IMR-90 (cell line): Measurements from ENCODE around the gene ZNF385D. TPM values are rescaled to one million over a fixed set of nuclear protein-coding genes. Genes with fewer than 3 reads are reported as not detected.

Experiments
- ATAC-seq: fragments of 200-7000 bp; cut with Tn5 transposase; 2 replicates; pipeline ENCODE4 v1.9.1; 2020; ENCODE audit warnings: low read depth, mild to moderate bottlenecking, moderate library complexity
- BruUV-seq: library from RNA; stranded (reverse); fragments of 400-500 nt; replicated peaks from 2 replicates; lab custom pipeline; 2021; lab: Mats Ljungman, UMichigan
- CTCF ChIA-PET: fragments of 300-600 bp; formaldehyde crosslinking; extraction: SDS; loops from one replicate; lab custom pipeline; 2021; ENCODE audit warnings: antibody characterized with exemption; lab: Yijun Ruan, JAX
- POLR2A ChIA-PET: fragments of 300-600 bp; sonication (Branson Sonifier 250); formaldehyde crosslinking; loops from one replicate; lab custom pipeline; 2022; ENCODE audit warnings: antibody characterized with exemption; ENCODE audit not compliant: unreplicated experiment; lab: Charles Lee
- DNase-seq: peaks from one replicate; pipeline ENCODE4 v3.0.0; 2013
- H2AFZ ChIP-seq: replicated peaks from 2 replicates; pipeline ENCODE3; 2013; ENCODE audit warnings: low read length, mild to moderate bottlenecking; ENCODE audit not compliant: poor library complexity
- H2AK5ac ChIP-seq: 2 replicates; pipeline ENCODE4 v1.6.1; 2013; ENCODE audit warnings: low read depth, low read length, inconsistent platforms
- H2AK9ac ChIP-seq: replicated peaks from 2 replicates; pipeline ENCODE3; 2013; ENCODE audit warnings: mild to moderate bottlenecking, low read depth, low read length, moderate library complexity; ENCODE audit not compliant: poor library complexity
- H2BK120ac ChIP-seq: 2 replicates; pipeline ENCODE4 v1.6.1; 2013; ENCODE audit warnings: low read depth, low read length, inconsistent platforms
- H2BK15ac ChIP-seq: 3 replicates; pipeline ENCODE4 v1.6.1; 2013; ENCODE audit warnings: low read depth, low read length, inconsistent platforms
- H2BK20ac ChIP-seq: 2 replicates; pipeline ENCODE4 v1.6.1; 2013; ENCODE audit warnings: low read depth, mild to moderate bottlenecking, inconsistent platforms, low read length, moderate library complexity
- H2BK5ac ChIP-seq: 2 replicates; pipeline ENCODE4 v1.6.1; 2013; ENCODE audit warnings: mild to moderate bottlenecking, low read depth, low read length, inconsistent platforms; ENCODE audit not compliant: poor library complexity, severe bottlenecking
- H3K14ac ChIP-seq: replicated peaks from 2 replicates; pipeline ENCODE4 v1.6.1; 2013; ENCODE audit warnings: low read depth, low read length, inconsistent platforms
- H3K18ac ChIP-seq: 2 replicates; pipeline ENCODE4 v1.6.1; 2013; ENCODE audit warnings: low read depth, low read length, control low read depth
- H3K23ac ChIP-seq: 2 replicates; pipeline ENCODE4 v1.6.1; 2013; ENCODE audit warnings: low read depth, low read length, inconsistent platforms
- H3K27ac ChIP-seq: 2 replicates; pipeline ENCODE4 v1.5.1; 2013; ENCODE audit warnings: mild to moderate bottlenecking, control low read depth, low read length; ENCODE audit not compliant: insufficient read depth
- H3K27me3 ChIP-seq: 2 replicates; pipeline ENCODE4 v1.6.1; 2013; ENCODE audit warnings: low read length; ENCODE audit not compliant: control insufficient read depth, insufficient read depth
- H3K36me3 ChIP-seq: 2 replicates; pipeline ENCODE4 v1.6.1; 2013; ENCODE audit warnings: low read length, mixed read lengths; ENCODE audit not compliant: control insufficient read depth, insufficient read depth
- H3K4ac ChIP-seq: 2 replicates; pipeline ENCODE4 v1.6.1; 2013; ENCODE audit warnings: low read depth, low read length, inconsistent platforms
- H3K4me1 ChIP-seq: 2 replicates; pipeline ENCODE4 v1.6.1; 2013; ENCODE audit warnings: low read length, mixed read lengths; ENCODE audit not compliant: control insufficient read depth, insufficient read depth
- H3K4me2 ChIP-seq: 2 replicates; pipeline ENCODE4 v1.6.1; 2013; ENCODE audit warnings: low read depth, mild to moderate bottlenecking, control low read depth, low read length, moderate library complexity
- H3K4me3 ChIP-seq: 2 replicates; pipeline ENCODE4 v1.5.1; 2013; ENCODE audit warnings: low read depth, mild to moderate bottlenecking, control low read depth, low read length, moderate library complexity; ENCODE audit not compliant: insufficient read depth
- H3K56ac ChIP-seq: 2 replicates; pipeline ENCODE4 v1.6.1; 2013; ENCODE audit warnings: low read length, inconsistent platforms; ENCODE audit not compliant: insufficient read depth; ENCODE audit errors: extremely low read depth
- H3K79me1 ChIP-seq, 2 experiments: 2 replicates each; pipeline ENCODE4 v1.6.1; 2013; ENCODE audit warnings: low read length in 2 of 2, inconsistent platforms in 1 of 2, low read depth in 1 of 2
- H3K9ac ChIP-seq: 2 replicates; pipeline ENCODE4 v1.6.1; 2013; ENCODE audit warnings: low read depth, low read length, control low read depth
- H3K9me1 ChIP-seq: 2 replicates; pipeline ENCODE4 v1.6.1; 2013; ENCODE audit warnings: low read length, inconsistent platforms; ENCODE audit not compliant: insufficient read depth
- H3K9me3 ChIP-seq: 2 replicates; pipeline ENCODE4 v1.6.1; 2013; ENCODE audit warnings: low read length; ENCODE audit not compliant: control insufficient read depth, insufficient read depth
- H4K20me1 ChIP-seq: 2 replicates; pipeline ENCODE4 v1.6.1; 2013; ENCODE audit warnings: low read length, inconsistent platforms; ENCODE audit not compliant: insufficient read depth
- H4K5ac ChIP-seq: 2 replicates; pipeline ENCODE4 v1.6.1; 2013; ENCODE audit warnings: mild to moderate bottlenecking, low read depth, low read length, control low read depth
- H4K8ac ChIP-seq, 2 experiments: 2 replicates each; pipeline ENCODE4 v1.6.1; 2013; ENCODE audit warnings: low read depth in 2 of 2, low read length in 2 of 2, control low read depth in 1 of 2, inconsistent platforms in 1 of 2
- H4K91ac ChIP-seq: 2 replicates; pipeline ENCODE4 v1.6.1; 2013; ENCODE audit warnings: low read depth, low read length, inconsistent platforms; ENCODE audit not compliant: insufficient read depth
- BHLHE40 ChIP-seq: fragments of 150-350 bp; IDR thresholded peaks from 2 replicates; pipeline ENCODE4 v1.6.1; 2016; ENCODE audit warnings: mild to moderate bottlenecking, low read depth, low read length
- CTCF ChIP-seq: conservative IDR thresholded peaks from 2 replicates; pipeline ENCODE4 v1.5.1; 2012; ENCODE audit warnings: mild to moderate bottlenecking, low read depth, low read length, improper control_type of control experiment
- FOS ChIP-seq: fragments of 150-350 bp; IDR thresholded peaks from 2 replicates; pipeline ENCODE4 v1.6.1; 2016; ENCODE audit warnings: low read depth, low read length
- MAFK ChIP-seq: IDR thresholded peaks from 2 replicates; pipeline ENCODE4 v1.6.1; 2012; ENCODE audit warnings: low read depth, low read length, improper control_type of control experiment
- MAZ ChIP-seq: IDR thresholded peaks from 2 replicates; pipeline ENCODE4 v1.6.1; 2012; ENCODE audit warnings: low read depth, mild to moderate bottlenecking, low read length, improper control_type of control experiment, moderate library complexity, borderline replicate concordance
- NFE2L2 ChIP-seq: fragments of 150-350 bp; IDR thresholded peaks from 2 replicates; pipeline ENCODE4 v1.6.1; 2016; ENCODE audit warnings: low read depth, mild to moderate bottlenecking, low read length
- RCOR1 ChIP-seq: IDR thresholded peaks from 2 replicates; pipeline ENCODE4 v1.6.1; 2012; ENCODE audit warnings: mild to moderate bottlenecking, low read length, improper control_type of control experiment; ENCODE audit not compliant: insufficient replicate concordance
- RFX5 ChIP-seq: IDR thresholded peaks from 2 replicates; pipeline ENCODE4 v1.8.0; 2012; ENCODE audit warnings: low read depth, mild to moderate bottlenecking, low read length, moderate library complexity
- SMC3 ChIP-seq: fragments of 150-350 bp; IDR thresholded peaks from 2 replicates; pipeline ENCODE4 v1.6.1; 2016; ENCODE audit warnings: low read depth, mild to moderate bottlenecking, antibody characterized with exemption, low read length, moderate library complexity
- WGBS, 2 experiments: methylation state at CpG; one replicate each; pipeline versions ENCODE4 v1.1.5 to v1.1.7; 2013; ENCODE audit warnings: missing lambda C conversion rate in 2 of 2; ENCODE audit not compliant: insufficient read length in 1 of 2; ENCODE audit errors: extremely low coverage in 2 of 2; 5-methylcytosine and 5-hydroxymethylcytosine counted together
- dilution Hi-C: fragments of 300-500 bp; cut with HindIII; formaldehyde crosslinking; loops from one replicate; pipeline ENCODE4 v1.14.3; 2018; ENCODE audit warnings: low sequenced_read_pairs; ENCODE audit not compliant: unreplicated experiment
- in situ Hi-C: fragments of 300-500 bp; cut with MboI; formaldehyde crosslinking; loops from 3 replicates; pipeline ENCODE4 v1.14.3; 2019; ENCODE audit warnings: low sequenced_read_pairs, inconsistent platforms, mixed read lengths
- intact Hi-C: fragments of 100-400 bp; cut with micrococcal nuclease; formaldehyde crosslinking; loops from 2 replicates; pipeline ENCODE4 v1.10.0; 2022
- polyA plus RNA-seq, 3 experiments: library from polyadenylated mRNA; depleted of rRNA; stranded (reverse); fragments of >200 nt; gene quantifications; 2 replicates each; pipeline ENCODE4 v1.2.3, GENCODE V29; 2012; ENCODE audit warnings: low replicate concordance in 1 of 3
- total RNA-seq: library from RNA; depleted of rRNA; stranded (reverse); fragments of >200 nt; gene quantifications from 2 replicates; pipeline ENCODE4 v1.2.3, GENCODE V29; 2012
- TF ChIP-seq, protein P1 (sequence below): fragments of 150-350 bp; IDR thresholded peaks from 2 replicates; pipeline ENCODE4 v1.6.1; 2017; ENCODE audit warnings: mild to moderate bottlenecking, antibody characterized with exemption, low read length, low read depth

Gene ZNF385D
- total and polyA plus RNA-seq, 2 of the 4 experiments (the other 2 are of a cell fraction), result 0.18 to 2.4 TPM

DNA sequence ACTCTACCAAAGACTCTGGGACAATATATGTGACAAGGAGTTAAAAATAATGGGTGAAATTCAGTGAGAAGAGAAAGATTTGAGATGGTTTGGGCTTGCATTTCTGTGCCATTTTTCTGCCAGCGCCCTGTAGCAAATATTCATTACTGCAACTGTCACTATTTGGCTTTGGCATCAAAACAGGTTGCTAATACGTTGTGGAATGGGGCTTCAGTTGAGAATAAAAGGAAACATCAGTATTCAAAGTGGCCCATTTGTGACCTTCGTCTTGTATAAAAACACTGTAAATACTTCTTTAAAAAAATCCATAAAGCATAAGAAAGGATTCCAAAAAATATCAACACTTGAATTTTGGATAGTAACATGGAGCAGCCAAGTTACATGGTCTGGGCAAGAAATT lies 309.2 kb downstream of the ZNF385D start:
- Histone ChIP-seq H4K8ac (no peak overlapping the region), H3K36me3 (no peaks in the 10 kb centered on the region), H2BK5ac (no peak overlapping the region), H3K56ac (no peak overlapping the region), H3K4ac (no peak overlapping the region), H2BK20ac (no peak overlapping the region), H4K91ac (no peak overlapping the region), H4K20me1 (no peaks in the 10 kb centered on the region), H3K27ac (no peak overlapping the region), H2BK120ac (no peak overlapping the region), H3K18ac (no peak overlapping the region), H3K27me3 (no peaks in the 10 kb centered on the region), H3K14ac (no peak overlapping the region), H4K5ac (no peak overlapping the region), H3K9ac (no peak overlapping the region), H3K9me3 (no peaks in the 10 kb centered on the region; the same call in 1 of the 2 replicates), H3K23ac (no peak overlapping the region), H2AK5ac (no peak overlapping the region), H3K4me2 (no peak overlapping the region), H3K9me1 (no peaks in the 10 kb centered on the region), H3K4me3 (no peak overlapping the region), H2BK15ac (no peak overlapping the region), H3K4me1 (no peaks in the 10 kb centered on the region), H2AK9ac (no peak overlapping the region), H3K79me1 (no peaks in the 10 kb centered on the region), H2AFZ (no peak overlapping the region)
- CTCF ChIA-PET, result no interaction called here
- DNase-seq, result no peak
- in situ Hi-C loops, result no loop called here
- intact Hi-C loops, result no loop called here
- WGBS, 2 experiments, result no CpG with 5 or more reads among the region's 3 CpGs
- no peak for ATAC-seq
- TF ChIP-seq NFE2L2 (no peak), RCOR1 (no peak), MAZ (no peak), SMC3 (no peak), FOS (no peak), MAFK (no peak), CTCF (no peak), RFX5 (no peak), BHLHE40 (no peak)
- TF ChIP-seq, protein P1, sequence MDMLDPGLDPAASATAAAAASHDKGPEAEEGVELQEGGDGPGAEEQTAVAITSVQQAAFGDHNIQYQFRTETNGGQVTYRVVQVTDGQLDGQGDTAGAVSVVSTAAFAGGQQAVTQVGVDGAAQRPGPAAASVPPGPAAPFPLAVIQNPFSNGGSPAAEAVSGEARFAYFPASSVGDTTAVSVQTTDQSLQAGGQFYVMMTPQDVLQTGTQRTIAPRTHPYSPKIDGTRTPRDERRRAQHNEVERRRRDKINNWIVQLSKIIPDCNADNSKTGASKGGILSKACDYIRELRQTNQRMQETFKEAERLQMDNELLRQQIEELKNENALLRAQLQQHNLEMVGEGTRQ, result no peak
- BruUV-seq, result no TSS peak
- POLR2A ChIA-PET, result no interaction called here
- dilution Hi-C loops, result no loop called here
